NCI-H526 treated with DMSO at 0.1 percent for 48 hours (cell line): ENCODE measurements around the gene EFHC1.

Experiments used
- DNase-seq: peaks from one replicate; lab custom pipeline; 2025; lab: John Stamatoyannopoulos, UW

The EFHC1 gene

GRCh38 chr6:52503323-52503747, 83.2 kb downstream of the EFHC1 start:
- no peak for DNase-seq

DNA sequence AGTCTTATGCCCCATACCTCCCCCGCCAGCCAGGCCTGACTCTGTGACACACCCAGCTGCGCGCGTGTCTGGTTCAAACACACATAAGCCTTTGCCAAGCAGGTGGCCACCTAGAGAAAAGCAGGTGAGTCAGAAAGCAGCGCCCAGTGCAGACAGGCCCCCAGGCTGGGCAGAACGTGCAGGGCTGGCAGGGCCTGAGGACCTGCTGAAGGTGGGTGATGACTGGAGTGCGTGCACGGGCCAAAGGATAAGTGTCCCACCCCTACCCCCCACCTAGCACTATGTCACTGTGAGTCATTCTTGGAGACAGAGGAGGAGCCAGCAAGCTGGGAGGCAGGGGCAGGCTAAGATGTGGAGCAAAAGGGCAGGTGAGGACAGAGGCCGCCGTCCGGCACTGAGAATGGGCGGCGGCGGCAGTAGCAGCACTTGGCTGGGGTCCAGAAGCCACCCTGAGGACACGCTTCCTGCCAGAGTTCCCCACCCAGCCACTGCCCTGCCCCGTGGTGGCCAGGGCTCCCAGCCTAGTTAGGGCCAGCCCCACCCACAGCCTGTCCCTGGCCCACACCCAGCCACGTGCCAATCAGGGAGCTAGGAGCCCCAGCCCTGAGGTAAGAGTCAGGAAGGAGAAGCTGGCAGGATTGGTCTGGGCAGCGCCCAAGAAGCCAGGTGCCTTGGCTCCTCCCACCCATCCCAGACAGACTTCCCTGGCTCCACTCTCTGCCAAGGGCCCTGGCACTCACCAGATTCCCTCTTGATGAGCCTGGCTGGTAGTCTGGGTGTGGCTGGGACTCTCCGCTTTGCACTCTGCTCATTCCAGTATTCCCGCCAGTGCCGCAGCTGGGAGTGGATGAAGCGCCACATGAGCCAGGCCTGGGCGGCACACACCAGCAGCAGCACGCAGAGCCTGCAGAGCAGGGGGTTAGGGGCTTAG, 84.0 kb downstream of the EFHC1 start:
- peak; percentile 48 for DNase-seq

DNA sequence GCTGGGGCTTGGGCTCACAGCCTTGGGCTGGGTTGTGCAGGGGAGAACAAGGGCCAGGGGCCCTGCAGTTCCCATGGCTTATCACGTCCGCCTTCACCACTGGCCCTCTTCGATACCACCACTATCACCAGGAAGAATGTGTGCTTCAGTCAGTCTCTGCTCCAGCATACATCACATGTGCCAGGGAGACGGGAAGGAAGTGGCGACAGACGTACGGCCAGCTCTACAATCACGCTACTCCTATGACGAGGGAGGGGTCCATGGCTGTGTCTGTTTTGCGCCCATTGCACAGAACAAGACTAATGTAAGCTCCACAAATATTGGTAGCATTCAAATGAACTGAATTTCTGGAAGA, 84.6 kb downstream of the EFHC1 start:
- no peak for DNase-seq

DNA sequence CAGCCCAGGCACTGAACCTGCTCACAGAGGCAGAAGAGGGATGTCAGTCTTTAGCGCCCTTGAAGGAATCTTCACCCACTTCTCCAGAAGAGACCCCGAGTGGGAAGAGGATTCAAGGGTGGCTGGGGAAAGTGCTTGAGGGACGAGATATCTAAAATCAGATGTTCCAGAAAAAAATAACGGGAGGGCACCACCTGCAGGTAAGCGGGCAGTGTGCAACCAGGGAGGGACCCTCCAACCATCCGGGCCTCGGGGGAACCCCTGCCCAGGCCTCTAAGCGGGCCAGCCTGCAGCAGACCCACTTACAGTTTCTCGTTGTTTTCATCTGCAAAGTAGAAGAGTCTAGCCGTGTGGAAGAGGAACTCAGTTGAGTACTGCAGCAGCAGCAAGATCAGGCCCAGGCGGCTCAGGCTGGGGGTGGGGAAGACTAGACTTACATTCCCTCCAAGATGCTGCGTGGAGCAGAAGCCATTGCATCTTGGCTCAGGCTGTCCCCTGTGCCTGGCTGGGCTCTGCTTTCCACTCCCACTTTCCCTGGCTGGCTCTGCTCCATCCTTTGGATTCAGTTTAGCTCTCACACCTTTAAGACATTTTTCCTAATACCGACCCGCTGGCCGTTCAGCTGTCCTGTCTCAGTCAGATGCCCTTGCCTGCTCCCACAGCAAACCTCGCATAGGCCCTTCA, 85.7 kb downstream of the EFHC1 start:
- DNase-seq, result no peak

- DNase-seq, result no peak
These were observed 86.3 kb downstream of the EFHC1 start for GRCh38 chr6:52506476-52506875.

- no peak for DNase-seq
These were observed 87.6 kb downstream of the EFHC1 start for GRCh38 chr6:52507557-52508260.

DNA sequence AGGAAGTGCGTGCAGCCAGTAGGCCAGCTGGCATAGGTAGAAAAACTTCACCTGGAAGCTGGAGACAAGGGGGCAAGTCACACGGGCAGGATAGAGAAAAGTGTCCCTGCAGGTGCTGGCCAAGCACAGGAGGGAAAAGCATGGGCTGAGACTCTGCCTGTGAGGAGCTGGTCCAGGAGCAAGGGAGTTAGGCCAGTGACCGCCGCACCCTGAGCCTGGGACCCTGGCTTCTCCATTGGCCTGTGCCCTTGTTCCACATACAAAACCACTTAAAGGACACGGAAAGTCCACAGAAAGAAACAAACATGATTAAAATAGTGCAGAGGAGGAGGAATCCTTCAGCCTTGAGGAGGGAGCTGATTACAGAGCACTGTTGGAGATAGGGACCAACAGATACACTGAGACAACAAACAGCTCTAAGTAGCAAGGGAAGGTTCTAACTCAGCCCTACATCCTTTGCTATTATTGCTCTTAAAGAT, 88.2 kb downstream of the EFHC1 start:
- no peak for DNase-seq

GRCh38 chr6:52509281-52510212, 89.4 kb downstream of the EFHC1 start:
- DNase-seq, result no peak

DNA sequence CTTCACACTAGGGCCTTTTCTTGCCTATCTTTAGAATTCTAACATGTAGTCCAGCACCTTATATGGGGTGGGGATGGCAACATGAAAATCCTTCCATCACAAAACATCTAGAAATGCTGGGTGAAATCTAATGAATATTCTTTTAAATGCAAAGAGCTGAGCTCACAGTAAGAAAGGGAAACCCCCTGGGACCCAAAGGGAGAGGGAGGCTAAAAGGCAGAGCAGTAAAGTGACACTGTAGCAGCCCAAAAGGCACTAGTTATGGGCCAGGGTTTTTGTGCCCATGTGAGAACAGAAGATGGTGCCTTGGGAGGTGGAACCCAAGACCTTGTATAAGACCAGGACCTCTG, 90.0 kb downstream of the EFHC1 start:
- DNase-seq, result no peak

GRCh38 chr6:52511163-52511562, 91.0 kb downstream of the EFHC1 start:
- DNase-seq, result no peak

DNA sequence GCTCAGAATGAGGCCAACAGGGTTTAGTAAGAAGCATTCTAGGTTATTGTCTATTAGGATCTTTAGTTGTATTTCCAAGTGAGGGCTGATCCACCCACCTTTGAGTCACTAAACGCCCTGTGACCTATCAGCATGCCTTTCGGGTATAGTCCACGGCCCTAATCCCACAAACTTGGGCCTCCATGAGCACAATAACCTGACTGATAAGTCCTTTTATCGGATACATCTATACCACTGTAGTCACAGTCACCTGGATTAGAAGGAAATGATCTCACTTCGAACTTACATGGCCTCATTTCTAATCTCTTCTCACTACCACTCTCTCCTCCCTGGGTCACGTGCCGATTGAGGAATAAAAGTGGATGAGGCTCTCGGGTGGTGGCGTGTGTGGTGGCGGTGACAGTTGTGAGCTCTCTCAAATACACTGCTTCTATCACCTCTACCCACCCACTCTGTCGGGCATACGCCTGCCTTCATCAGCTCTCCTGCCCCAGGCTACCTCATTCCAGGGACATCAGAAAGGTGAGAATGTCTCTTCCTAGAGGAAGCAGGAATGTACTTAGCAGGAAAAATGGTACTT, 91.5 kb downstream of the EFHC1 start:
- DNase-seq, result no peak

DNA sequence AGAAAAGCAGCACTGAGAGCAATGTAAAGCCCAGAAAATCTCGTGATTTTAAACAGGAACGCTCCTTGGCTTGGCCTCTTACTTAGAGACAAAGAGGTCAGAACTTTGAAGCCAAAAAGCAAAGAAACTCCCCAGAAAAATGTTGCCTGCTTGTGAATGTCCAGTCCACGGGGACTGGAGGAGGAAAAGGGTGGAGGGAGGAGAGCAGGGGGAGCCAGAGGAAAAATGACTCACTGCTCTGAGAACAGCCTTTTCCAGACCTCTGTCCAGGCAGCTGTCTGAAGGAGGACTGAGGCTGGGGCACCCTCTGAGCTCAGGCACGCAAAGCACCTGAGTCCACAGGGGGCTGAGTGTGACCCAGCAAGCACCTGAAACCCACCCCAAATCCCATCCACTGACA, 92.1 kb downstream of the EFHC1 start:
- DNase-seq, result no peak

- no peak for DNase-seq
These were observed 93.3 kb downstream of the EFHC1 start for GRCh38 chr6:52513464-52513863.

GRCh38 chr6:52513896-52514295, 93.8 kb downstream of the EFHC1 start:
- no peak for DNase-seq

- DNase-seq, result no peak
These were observed 94.4 kb downstream of the EFHC1 start for GRCh38 chr6:52514514-52514913.

GRCh38 chr6:52515219-52515960, 95.2 kb downstream of the EFHC1 start:
- no peak for DNase-seq

- DNase-seq, result no peak
These were observed 96.1 kb downstream of the EFHC1 start for GRCh38 chr6:52516269-52516668.

- DNase-seq, result no peak
These were observed 96.8 kb downstream of the EFHC1 start for GRCh38 chr6:52516943-52517342.

DNA sequence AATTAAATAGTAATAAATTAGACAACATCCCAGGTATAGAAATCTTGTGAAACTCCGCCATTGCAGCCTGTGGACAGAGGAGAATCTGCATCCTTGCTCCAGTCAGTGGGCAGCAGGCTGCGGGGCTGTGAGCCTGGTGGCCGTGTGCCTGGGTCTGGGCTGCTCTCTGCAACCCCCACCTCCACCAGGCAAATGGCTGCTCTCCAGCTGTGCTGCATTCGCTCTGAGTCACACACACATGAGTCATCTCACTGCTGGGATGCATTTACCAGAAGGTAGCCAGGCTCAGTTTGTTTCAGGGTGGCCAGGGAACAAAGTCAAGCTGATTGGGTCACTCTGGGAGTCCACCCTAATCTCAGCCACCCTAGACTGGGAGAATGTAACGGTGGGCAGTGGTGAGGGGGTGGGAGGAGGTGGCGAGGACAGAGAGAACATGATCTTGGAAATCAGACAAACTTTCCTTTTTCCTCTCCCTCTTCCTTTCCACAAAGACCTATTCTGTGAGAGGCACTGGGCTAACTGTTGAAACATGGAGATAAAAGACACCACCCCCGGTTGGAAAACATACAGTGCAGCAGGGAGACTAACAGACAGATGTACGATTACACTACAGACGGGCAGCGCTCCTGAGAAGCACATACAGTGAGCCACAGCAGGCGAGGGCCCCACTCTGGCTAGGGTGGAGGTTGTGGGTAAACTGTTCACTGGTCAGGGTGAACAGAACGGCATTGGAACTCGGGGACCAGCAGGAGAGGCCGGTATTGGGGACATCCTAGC, 97.5 kb downstream of the EFHC1 start:
- no peak for DNase-seq
